Neural cell (in vitro differentiated cells): ENCODE results near the gene BIRC6.

ENCODE experiments used
- EP300 ChIP-seq: fragments of 450-650 bp; conservative IDR thresholded peaks from 2 replicates; pipeline ENCODE4 v1.6.1; 2014; ENCODE audit warnings: antibody characterized with exemption, mild to moderate bottlenecking, moderate library complexity; ENCODE audit not compliant: poor library complexity, severe bottlenecking
- RAD21 ChIP-seq: fragments of 450-650 bp; conservative IDR thresholded peaks from 2 replicates; pipeline ENCODE4 v1.6.1; 2014; ENCODE audit warnings: antibody characterized with exemption, mild to moderate bottlenecking, moderate library complexity
- TF ChIP-seq, protein P1 (sequence below): fragments of 450-650 bp; IDR thresholded peaks from 2 replicates; pipeline ENCODE4 v1.5.1; 2014; ENCODE audit warnings: antibody characterized with exemption, mild to moderate bottlenecking, moderate library complexity; ENCODE audit not compliant: poor library complexity, severe bottlenecking
- TF ChIP-seq, protein P2 (sequence below): IDR thresholded peaks from 2 replicates; pipeline ENCODE4 v1.6.1; 2012; ENCODE audit warnings: borderline replicate concordance

DNA sequence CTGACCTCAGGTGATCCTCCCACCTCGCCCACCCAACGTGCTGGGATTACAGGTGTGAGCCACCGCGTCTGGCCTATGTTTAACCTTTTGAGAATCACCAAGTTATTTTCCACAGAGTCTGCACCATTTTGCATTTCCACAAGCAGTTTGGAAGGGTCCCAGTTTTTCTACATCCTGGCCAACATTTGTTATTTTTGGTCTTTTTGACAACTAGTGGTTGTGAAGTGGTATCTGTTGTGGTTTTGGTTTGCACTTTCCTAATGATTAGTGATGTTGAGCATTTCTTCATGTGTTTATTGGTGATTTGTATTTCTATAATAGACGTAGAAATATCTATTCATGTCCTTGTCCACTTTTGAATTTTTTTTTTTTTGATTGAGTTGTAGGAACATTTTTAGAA, 67.9 kb downstream of the BIRC6 start:
- TF ChIP-seq, protein P1, sequence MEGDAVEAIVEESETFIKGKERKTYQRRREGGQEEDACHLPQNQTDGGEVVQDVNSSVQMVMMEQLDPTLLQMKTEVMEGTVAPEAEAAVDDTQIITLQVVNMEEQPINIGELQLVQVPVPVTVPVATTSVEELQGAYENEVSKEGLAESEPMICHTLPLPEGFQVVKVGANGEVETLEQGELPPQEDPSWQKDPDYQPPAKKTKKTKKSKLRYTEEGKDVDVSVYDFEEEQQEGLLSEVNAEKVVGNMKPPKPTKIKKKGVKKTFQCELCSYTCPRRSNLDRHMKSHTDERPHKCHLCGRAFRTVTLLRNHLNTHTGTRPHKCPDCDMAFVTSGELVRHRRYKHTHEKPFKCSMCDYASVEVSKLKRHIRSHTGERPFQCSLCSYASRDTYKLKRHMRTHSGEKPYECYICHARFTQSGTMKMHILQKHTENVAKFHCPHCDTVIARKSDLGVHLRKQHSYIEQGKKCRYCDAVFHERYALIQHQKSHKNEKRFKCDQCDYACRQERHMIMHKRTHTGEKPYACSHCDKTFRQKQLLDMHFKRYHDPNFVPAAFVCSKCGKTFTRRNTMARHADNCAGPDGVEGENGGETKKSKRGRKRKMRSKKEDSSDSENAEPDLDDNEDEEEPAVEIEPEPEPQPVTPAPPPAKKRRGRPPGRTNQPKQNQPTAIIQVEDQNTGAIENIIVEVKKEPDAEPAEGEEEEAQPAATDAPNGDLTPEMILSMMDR, result no peak
- TF ChIP-seq, protein P2, sequence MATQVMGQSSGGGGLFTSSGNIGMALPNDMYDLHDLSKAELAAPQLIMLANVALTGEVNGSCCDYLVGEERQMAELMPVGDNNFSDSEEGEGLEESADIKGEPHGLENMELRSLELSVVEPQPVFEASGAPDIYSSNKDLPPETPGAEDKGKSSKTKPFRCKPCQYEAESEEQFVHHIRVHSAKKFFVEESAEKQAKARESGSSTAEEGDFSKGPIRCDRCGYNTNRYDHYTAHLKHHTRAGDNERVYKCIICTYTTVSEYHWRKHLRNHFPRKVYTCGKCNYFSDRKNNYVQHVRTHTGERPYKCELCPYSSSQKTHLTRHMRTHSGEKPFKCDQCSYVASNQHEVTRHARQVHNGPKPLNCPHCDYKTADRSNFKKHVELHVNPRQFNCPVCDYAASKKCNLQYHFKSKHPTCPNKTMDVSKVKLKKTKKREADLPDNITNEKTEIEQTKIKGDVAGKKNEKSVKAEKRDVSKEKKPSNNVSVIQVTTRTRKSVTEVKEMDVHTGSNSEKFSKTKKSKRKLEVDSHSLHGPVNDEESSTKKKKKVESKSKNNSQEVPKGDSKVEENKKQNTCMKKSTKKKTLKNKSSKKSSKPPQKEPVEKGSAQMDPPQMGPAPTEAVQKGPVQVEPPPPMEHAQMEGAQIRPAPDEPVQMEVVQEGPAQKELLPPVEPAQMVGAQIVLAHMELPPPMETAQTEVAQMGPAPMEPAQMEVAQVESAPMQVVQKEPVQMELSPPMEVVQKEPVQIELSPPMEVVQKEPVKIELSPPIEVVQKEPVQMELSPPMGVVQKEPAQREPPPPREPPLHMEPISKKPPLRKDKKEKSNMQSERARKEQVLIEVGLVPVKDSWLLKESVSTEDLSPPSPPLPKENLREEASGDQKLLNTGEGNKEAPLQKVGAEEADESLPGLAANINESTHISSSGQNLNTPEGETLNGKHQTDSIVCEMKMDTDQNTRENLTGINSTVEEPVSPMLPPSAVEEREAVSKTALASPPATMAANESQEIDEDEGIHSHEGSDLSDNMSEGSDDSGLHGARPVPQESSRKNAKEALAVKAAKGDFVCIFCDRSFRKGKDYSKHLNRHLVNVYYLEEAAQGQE, result no peak
- no peak for TF ChIP-seq EP300
- TF ChIP-seq RAD21, result no peak
